H4 (cell line): Measurements from ENCODE around the gene ZNF778. TPM values are rescaled to one million over a fixed set of nuclear protein-coding genes. Genes with fewer than 3 reads are reported as not detected.

Source experiments
- DNase-seq: peaks from one replicate; pipeline ENCODE4 v3.0.0-alpha.2; 2015; ENCODE audit warnings: low spot score
- total RNA-seq: library from RNA; depleted of rRNA; stranded (reverse); fragments of >200 nt; shearing (Covaris generic); gene quantifications from 2 replicates; pipeline ENCODE4 v1.2.3, GENCODE V29; 2014

Gene ZNF778
- total RNA-seq, 1 experiment from 2014 or later = 11.0 TPM

DNA sequence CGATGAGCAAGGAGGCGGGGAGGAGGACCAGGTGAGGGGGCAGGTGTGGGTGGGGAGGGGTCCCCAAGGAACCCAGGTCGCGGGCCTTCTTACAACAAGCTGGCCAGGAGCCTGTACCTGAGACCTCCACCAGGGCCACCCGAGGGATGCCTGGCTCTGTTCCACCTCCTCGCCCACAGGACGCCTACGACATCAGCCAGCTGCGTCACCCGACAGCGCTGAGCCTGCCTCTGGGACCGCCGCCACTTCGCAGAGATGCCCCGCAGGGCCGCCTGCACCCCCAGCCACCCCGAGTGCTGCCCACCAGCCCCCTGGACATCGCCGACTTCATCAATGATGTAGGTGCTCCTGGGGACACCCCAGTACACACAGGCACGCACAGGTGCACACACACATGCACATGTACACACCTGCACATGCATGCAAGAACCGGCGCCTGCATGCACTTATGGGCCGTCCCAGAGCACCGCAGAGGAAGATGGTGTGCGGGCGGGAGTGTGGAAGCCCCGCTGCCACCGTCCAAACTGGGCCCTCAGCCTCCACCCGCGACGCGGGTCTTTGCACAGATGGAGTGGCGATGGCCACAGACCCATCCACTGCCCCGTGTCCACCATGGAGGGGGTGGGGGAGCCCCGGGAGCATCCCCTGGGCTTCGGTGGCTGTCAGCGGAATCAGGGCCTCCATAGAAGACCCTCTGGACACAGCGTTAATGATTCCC, 23.8 kb upstream of the ZNF778 start:
- no peak for DNase-seq

DNA sequence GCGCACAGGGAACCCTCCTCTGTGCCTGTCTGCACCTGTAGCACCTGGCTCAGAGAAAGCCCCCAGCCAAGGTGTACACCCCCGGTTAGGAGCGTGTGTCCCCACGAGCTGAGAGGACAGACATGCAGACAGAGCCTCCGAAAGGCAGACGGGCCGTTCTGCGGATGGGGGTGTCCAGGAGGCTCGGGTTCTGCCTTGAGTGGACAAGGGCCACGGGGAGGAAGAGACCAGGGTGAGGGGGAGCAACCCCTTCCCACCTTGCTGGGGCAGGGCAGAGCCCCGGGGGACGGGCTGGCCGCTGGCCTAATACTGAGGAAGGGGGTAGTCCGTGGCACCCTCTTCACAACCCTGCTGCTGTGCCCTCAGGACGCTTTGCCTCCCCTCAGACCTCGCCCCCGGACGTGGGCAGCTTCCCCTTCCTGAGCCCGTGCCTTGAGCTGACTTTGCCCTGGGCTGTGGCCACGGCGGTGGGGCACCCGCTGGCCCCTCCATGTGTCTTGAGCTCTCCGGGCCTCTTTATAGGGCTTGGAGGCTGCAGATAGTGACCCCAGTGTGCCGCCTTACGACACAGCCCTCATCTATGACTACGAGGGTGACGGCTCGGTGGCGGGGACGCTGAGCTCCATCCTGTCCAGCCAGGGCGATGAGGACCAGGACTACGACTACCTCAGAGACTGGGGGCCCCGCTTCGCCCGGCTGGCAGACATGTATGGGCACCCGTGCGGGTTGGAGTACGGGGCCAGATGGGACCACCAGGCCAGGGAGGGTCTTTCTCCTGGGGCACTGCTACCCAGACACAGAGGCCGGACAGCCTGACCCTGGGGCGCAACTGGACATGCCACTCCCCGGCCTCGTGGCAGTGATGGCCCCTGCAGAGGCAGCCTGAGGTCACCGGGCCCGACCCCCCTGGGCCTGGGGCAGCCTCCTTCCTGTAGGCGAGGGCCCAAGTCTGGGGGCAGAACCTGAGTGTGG, 22.9 kb upstream of the ZNF778 start:
- DNase-seq = no peak

DNA sequence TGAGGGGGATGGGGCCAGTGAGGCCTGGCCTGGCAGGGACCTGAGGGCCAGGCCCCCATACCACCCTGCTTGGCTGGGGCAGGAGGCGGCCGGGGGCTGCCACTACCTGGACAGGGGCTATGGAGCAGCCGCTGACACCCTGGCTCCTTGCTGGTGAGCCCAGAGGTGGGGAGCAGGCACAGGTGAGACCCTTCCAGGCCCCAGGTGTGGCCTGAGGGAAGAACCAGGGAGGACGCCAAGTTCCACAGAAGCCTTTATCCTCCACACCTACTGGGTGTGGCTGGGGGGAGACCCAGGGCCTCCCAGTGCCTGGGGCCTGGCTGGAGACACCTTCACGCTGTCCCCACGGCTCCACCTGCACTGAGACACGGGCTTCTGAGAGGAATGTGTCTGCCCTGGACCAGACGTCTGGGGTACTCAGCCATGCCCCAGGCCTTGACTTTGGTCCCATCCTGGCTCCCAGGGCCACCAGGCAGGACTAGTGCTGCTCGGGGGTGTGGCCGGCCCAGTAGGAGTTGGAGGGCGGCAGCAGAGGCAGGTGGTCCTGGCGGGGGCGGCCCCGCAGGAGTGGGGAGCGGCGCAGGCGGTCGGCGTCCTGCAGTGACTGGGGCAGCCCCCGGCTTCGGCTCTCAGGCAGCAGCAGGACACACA, 21.9 kb upstream of the ZNF778 start:
- no peak for DNase-seq

DNA sequence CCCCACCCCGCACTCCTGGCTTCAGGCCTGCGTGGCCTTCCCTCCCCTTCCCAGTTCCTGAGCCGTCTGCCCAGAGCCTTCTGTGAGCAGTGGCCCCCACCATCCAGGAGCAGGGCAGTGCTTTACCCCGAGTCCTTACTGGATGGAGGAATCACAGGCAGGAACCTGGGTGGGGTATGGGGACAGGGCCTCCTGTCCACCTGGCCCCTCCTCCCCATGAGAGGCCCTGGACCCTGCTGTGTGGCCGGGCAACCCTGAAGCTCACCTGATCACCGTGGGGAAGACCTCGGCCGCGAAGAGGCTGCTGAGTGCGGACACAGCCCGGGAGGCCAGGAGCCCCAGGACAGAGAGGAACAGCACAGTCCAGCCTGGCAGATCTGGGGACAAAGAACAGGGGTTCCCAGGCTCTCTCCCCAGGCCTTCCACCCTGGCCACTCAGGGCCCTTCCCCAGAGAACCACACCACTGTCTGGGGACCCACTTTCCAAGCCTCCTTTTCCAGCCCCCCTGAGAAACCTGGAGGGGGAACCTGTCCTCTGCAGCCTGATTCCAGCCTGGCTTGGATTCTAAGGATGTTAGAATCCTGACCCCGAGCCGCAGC, 20.4 kb upstream of the ZNF778 start:
- no peak for DNase-seq

DNA sequence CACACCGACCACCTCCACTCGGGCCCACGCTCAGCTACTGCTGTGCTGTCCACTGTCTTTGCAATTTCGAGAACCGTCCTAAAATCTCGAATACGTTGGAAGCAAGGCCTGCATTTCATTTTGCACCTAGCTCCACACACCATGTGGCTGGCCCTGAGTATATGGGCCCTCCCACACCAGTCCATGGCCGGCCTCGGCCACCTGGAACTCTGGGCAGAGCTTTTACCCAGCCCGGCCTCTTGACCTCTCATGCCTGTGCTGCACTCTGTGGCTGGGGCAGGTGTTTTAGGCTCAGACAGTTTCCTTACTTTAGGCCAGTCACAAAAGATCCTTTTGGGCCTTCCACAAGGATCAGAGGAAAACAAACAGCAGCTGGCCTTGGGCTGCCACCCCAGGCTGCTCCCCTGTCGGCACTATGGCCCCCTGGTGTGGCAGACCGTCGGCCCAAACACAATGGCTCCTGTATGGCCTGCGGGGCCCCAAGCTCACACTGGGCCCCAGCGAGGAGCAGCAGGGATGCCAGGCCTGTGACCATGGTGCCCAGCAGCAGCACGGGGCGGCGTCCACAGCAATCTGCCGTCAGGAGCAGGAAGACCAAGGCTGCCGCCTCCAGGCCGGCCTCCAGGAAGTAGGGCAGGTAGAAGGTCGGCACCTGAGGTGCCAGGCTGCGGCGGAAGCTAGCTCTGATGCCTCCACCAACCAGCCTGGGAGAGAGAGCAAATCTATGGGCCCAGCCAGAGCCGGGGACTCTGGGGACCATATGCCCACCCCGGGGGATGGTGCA, 19.7 kb upstream of the ZNF778 start:
- no peak for DNase-seq

DNA sequence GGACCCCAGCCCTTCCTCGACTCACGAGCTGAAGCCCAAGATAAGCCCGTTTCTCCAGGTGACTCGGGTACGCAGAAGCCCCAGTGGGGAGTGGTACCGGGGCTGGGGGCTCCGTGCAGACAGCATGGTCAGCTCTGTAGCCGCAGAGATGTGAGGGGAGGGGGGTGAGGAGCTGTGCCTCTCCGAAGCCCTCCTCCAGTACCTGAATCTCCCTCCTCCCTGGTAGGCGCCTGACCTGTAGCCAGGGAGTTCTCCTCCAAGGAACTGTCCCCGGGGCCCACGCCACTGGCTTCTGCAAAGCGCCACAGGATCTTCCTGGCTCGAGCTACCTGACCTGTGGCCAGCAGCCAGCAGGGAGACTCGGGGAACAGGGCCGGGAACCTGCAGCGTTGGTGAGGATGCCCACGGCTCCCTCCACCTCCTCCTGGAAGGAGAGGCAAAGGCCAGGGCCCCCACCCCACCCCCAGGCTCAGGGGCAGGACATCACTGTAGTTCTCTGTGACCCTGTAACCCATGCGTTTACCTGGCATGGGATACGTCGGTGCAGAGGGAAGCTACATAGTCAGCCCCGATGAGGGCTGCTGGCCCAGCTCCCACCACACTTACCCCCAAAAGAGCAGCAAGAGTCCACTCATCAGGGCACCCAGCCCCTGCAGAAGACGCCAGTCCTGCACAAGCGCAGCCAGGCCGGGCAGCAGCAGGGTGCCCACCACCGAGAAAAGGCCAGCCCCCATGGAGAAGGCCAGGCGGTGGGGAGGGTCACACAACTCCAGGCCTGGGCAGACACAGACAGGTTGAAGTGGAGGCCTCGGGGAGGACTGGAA, 18.9 kb upstream of the ZNF778 start:
- no peak for DNase-seq

DNA sequence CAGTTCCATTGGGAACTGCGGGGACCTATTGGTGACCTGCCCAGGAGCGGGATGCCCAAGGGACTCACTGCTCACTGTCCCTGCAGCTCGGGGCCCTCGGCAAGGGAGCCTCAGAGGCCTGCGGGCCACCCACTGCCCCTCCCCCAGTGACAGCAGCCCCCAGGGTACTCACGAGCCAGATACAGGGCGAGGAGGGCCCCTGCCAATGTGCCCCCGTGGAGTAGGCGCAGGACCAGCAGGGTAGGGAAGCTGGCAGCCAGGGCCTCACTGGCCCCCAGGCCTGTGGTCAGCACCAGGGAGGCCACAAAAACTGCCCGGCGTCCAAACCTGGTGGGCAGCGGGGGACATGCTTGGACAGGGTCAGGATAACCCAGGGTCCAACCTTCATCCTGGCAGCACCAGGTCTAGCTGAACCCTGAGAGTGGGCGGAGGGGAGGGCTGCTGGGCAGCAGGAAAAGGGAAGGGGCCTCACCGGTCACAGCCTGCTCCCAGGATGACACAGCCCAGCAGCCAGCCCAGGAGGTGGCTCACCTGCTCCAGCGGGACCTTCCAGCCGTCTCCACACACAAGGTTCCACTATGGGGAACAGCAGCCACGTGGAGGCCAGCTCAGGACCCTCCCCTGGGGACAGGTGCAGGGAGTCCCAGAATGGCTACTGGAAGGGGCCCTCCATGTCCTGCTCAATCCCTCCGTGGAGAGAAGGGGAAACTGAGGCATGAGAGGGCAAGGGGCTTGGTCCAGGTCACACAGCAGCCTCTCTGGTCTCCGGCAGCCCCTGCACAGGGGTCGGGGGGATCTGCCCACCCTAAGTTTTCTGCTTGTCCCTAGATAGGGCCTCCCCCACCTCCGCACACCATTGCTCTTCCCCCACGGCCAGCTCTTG, 18.0 kb upstream of the ZNF778 start:
- DNase-seq = no peak

DNA sequence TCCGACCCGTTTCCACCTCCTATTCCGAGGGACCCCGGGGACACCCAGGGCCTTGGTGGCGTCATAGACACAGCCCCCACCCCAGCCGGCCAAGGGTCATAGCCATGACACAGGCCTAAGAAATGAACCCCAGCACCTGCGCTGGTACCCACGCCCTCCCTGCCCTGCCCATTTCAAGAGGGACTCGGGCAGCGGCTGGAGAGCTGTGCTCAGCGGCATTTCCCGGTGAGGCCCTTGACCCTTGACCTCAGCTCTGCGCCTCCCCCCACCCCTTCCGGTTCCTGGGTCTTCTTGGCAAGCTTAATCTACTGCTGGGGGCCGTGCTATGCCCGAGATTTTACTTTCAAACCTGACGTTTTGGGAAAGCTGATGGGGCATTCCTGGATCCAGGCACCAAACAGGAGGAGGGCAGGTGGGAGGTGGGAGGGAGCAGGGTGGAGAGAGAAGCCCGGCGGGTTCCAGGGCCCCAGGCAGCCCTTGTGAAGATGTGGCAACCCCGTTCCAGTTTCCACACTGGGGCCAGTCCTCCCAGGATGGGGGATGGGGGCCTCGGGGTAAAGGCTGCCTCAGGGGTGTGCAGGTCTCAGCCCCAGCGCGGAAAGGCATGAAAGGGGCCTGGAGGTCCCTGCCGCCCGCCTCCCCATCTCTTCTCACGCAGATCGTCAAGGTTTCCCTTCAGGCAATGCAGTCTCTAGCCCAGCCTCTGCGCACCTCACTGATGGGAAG, 17.2 kb upstream of the ZNF778 start, which contains the start of gene SLC22A31:
TSS of gene SLC22A31 (minus strand) at position 414 of the 726 bp plus-strand sequence. CDS start at position 378, 36 bp downstream.
- no peak for DNase-seq

DNA sequence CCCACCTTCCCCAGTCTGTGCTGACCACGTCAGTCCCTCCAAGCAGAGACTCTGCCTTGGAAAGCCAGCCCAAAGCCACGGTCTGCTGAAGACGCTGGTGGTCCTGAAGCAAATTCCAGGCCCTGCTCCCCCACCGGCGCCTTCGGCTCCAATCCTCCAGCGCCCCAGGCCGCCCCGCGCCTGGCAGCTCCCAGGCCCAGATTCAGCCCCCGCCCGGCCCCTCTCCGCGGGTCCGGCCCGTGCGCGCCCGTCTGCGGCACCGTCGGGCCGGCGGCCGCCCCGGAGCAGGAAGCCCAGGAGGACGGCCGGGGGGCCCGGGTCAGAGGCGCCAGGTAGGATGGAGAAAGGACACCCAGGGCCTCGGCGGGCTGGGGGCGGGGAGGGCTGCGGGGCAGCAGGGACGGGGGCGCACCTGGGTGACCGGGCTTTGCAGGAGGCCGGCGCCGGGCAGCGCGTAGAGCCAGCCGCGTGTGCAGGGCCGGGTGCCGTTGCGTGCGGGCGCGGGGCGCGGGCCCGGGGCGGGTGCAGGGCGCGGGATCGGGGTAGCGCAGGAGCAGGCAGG, 16.6 kb upstream of the ZNF778 start:
- DNase-seq = no peak

DNA sequence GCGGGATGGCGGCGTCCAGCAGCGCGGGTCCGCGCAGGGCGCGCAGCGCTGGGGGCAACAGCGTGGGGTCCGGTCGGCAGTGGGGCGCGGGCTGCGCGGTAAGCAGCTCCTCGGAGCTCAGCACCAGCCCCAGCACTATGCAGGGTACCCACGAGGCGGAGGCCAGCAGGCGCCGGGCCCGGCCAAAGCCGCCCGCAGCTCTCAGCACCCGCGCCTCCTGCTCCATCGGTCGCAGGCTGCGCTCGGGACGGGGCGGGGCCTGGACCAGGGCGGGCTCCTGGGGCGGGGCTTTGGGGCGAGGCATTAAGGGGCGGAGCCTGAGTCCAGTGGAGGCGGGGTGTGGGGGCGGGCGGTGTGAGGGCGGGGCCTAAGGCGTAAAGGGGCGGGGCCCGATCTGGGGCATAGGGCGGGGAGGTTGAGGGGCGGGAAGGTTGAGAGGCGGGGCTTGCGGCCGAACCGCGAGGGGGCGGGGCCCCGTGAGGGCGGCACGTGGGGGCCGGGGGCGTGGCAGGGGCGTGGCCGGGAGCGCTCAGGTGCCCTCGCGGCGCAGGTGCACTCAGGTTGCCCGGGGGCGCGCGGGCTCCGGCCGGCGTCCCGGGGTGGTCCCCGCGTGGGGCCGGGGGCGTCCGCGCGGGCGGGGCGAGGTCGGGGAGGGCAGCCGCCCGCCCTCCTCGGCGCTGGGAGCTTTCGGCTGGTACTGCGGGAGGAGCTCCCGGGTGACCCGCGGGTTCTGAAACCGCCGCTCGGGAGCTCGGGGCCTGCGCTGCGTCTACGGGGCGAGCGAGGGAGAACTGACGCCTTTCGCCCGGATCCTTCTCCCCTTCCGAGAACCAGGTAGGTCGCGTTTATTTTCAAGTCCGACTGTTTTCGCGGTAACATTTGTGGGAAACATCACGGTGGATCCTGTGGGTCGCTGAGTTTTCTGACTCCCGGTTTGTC, 15.8 kb upstream of the ZNF778 start:
- no peak for DNase-seq

DNA sequence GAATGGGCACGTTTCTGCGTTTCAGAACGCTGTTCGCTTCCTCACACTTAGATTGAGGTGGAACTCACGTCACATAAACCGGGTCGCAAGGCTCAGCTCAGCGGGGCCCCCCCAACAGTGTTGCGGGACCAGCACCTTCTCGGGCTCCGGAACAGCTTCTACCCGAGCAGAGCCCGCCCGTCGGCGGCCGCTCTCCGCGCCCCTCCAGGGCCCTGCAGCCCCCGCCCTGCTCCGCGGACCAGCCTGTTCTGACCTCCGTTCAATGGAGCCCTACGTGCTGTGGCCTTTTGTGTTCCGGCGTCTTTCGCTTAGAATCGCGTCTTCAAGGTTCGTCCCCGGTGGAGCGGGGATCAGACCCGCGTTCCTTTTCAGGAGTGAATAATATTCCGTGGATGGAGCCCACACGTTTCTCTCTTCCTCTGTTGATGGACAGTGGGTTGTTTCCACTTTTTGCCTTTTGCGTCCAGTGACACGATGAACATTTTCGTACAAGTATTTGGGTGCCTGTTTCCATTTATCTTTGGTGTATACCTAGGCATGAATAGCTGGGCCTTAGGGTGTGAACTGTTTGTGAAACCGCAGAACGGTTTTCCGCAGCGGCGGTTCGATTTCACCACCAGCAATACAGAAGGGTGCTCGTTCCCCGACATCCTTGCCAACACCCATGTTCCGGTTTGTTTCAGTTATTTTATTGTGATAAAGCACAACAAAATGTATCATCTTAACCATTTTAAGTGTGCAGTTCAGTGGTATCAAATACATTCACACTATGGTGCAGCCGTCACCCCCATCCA, 14.9 kb upstream of the ZNF778 start:
- peak; percentile 3 for DNase-seq

DNA sequence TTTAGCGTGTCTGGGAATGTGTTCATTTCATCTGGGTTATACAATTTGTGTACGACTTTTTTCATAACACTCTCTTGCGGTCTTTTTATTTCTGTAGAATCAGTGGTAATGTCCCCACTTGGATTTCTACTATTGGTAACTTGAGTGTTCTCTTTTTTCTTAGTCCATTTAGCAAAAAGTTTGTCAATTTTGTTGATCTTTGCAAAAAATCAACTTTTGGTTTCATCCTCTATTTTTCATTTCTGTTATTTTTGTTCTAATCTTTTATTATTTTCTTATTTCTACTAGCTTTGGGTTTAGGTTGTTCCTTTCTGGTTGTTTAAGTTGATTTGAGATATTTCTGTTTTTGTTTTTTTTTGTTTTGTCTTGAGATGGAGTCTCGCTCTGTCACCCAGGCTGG, 9.5 kb upstream of the ZNF778 start:
- DNase-seq = no peak

DNA sequence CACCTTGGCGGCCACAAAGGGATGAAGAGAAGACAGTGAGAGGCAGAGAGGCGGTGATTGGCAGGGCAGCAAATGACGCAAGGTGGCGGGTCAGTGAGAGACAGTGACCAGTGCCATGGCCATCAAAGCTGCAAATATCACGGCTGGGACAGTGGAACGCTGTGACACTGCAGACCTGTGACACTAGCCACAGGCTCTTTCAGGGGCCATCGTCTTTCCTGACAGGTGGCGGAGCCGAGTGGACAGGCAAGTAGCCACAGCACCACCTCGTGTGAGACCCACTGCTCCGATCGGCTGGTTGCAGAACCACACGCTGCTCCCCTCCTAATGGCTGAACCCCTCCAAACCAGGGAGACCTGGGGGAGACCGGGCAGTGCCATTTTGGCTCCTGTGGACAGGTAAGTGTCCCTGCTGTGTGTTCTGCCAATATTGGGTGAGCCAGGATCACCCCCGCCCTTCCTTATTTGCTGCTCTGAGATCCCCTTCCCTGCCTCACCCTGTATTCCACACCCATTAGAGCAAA, 7.9 kb upstream of the ZNF778 start:
- DNase-seq = no peak

DNA sequence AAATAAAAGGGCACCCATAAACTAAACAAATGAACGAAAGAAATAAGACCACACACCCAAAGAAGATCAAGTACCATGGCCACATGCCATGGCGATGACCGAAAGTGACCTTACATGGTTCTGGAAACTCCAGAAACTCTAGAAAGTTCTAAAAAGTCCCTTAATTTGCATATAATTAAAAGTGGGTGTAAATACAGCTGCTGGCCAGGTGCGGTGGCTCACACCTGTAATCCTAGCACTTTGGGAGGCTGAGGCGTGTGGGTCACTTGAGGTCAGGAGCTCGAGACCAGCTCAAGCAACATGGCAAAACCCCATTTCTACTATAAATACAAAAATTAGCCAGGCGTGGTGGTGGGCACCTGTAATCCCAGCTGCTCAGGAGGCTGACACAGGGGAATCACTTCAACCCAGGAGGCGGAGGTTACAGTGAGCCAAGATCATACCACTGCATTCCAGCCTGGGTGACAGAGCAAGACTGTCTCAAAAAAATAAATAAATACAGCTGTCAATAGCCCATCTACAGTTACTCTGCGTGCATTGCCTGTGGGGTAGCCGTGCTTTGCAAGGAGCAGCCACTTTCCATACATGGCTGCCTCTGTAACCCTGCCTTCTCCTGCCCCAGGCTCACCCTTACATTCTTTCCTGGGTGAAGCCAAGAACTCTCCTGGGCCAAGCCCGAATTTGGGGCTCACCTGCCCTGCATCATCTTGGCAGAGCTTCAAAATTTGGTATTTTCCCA, 7.2 kb upstream of the ZNF778 start:
- DNase-seq = no peak

DNA sequence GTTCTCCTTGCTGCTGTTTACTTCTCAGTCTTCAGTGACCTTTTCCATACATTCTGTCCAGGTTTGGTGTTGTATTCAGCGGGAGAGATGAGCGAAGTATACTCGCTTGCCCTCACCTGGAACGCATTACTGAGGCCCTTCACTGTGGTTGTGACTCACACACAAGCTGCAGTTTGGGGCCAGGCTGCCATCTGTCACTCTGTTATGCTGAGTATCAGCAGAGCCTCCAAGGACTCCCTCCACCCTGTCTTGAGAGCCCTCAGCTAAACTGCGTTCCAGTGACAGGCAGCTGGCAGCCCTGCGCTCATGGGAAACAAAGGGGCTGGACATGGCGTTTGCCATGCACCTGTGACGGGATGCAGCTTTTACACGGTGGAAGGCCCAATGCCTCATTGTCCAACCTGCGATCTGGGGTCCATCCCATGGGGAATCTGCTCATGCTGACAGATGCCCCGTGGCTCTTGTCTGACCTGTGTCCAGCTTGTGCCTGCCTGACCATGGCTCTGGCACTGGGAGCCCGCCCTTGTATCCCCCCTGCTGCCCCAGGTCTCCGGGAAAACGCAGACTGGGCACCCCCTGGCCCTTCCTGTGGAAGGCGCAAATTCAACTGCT, 6.5 kb upstream of the ZNF778 start:
- peak; percentile 65 for DNase-seq
